ENCODE measurements around the gene ASTN2.

Gene ASTN2

DNA sequence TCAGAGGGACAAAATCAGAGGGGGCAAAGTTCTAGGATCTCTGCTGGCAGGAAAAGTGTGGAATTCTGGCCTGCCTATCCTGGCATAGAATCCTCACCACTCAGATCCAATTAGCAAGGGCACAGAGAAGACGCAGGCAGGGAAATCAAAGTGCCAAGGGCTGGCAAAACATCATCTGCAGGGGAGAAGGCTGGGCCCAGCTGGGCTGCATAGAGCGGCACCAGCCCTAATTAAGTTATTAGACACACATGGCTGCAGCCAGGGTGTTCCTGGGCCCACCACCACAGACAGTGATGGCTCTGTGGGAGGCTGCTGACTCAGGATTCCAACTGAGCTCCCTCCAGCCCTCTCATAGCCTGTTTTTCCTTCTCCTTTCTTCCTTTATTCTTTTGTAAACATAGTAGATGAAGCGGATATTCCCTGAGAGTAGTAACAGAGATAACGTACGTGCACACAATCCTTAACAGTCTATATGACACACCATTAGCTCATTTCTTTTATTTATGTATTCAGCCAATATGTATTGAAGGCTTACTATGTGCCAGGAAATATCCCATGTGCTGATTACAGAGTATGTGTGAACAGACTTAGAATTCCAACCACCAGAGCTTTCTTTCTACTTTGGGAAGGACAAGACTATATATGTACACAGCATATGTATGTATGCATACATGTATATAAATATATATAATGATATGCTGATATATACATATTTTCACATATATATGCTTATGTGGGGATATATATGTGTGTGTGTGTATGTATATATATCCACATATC is 236.1 kb downstream of the ASTN2 start:
- DNase-seq (ENCODE audit: low read depth in 2 of 2), result no peak

DNA sequence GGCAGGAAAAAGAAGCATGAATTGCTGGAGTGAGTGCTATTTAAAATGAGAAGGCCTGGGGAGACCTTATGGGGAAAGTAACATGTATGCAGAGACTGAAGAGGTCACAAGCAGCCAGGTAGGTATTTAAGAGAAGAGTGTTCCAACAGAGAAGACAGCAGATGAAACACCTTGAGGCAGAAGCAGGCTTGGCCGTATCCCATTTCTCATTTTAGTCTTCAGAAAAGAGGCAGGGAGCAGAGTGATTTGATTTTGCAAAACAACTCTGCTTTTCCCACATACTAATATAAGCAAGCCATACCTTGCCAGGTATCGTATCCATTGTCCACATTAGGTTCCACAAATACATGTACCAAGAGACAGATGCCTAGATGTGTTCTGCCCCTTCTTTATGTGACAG is 244.3 kb downstream of the ASTN2 start:
- DNase-seq (ENCODE audit: low read depth in 2 of 2), result no peak

DNA sequence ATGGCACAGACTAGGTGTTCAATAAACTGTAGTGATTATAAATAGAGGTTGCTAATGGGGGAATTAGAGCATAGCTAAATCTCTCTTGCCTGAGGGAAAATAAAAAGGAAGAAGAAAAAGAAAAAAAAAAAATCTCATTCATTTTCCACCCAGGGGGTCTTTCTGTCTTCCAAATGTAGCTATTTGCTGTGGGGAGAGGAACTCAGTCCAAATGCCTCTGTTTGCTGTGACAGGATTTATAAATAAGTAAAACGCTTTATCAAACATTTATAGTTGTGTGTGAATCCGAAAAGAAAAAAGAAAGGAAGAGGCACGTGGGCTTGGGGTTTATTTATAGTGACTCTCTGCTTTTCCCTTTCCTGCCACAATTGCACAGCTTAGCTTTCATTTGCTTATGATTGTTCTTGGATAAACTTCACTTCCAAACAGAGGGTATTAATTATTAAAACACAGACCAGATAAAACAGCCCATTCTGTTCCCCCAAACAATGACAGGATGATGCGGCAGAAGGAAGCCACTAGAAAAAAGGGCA is 245.7 kb downstream of the ASTN2 start:
- no peak for DNase-seq (ENCODE audit: low read depth in 2 of 2)

DNA sequence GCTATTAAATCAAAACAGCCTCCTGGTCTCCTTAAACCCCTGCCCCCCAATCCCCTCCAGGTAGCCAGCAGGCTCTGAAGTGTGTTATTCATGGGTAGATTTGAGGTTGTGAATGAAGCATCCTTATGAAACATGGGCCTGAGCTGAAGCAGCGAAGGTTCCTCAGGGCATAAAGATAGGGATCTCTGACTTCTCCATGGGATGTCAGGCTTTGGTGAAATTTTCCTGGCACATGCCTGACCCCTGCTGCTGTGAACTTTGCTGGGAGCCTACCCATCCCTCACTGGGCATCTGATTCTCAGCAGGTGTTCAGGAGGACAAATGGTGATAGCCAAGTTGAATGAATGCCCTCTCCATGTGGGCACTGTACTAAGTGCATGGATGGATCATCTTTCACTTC is 250.3 kb downstream of the ASTN2 start:
- DNase-seq (ENCODE audit: low read depth in 2 of 2), result no peak

DNA sequence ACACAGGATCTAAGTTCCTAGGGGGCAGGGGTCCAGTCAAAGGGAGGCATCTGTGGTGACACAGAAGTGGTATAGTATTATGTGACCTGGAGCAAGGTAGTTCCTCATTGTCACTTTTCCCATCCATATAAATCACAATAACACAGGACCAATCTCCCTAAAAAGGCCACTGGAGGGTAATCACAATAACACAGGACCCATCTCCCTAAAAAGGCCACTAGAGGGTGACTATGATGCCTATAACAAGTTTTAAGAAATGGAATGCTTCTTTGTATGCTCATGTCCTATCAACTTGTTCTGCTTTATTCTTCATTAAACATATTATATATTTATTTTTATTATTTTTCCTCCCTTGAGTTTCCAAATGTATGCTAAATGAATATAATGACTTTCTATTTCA is 254.6 kb downstream of the ASTN2 start:
- DNase-seq (ENCODE audit: low read depth in 2 of 2), result no peak

DNA sequence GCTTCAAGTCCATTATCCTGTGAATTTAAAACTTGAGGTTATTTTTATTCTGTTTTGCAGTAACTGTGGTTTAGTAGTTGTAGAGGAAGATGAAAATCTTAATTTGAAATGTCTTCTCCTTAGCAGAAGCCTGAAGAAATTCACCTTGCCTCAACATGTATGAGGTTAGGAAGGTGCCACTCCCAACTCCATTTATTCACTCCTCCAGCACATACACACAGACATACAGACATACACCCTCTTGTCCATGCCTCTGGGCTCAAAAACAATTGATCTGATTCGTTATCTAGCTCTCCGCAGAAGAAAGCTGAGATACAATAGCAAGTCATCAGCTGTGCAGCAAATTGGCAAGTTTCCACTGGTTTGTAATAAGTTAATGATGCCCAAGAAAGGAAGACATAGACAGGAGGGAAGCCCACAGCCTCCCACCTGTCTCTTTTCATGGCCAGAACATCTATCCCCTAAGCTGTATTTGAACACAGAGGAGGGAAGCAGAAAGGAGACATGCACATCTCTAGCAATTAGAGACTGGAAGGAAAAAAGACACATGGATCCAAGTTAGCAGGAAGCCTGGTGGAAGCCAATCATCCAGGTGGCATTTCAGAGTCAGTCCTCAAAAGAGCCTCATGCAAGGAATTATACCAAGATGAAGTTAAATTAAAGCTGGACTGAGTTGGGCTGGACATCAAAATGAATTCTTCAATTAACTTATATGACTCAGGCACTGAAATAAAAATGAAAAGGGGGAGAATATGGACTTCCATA is 257.9 kb downstream of the ASTN2 start:
- no peak for DNase-seq (ENCODE audit: low read depth in 2 of 2)

DNA sequence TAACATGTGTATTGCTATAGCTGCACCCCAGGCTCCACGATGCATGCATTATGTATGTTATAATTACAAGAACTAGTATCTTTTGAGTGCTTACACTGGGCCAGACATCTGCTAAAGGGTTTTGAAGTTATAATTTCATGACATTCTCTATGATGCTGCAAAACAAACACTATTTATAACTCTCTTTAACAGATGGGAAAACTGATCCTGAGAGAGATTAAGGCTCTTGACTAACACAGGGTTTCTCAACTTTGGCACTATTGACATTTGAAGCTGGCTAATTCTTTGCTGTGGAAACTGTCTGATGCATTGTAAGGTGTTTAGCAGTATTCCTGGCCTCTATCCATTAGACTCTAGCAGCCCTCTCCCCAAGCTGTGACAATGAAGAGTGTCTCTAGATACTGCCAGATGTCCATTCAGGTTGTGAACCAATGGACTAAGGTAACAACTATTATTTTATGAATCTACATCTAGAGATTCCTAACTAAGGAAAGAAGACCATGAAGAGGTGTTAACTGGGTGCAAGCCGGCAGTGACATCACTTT is 258.6 kb downstream of the ASTN2 start:
- no peak for DNase-seq (ENCODE audit: low read depth in 2 of 2)

DNA sequence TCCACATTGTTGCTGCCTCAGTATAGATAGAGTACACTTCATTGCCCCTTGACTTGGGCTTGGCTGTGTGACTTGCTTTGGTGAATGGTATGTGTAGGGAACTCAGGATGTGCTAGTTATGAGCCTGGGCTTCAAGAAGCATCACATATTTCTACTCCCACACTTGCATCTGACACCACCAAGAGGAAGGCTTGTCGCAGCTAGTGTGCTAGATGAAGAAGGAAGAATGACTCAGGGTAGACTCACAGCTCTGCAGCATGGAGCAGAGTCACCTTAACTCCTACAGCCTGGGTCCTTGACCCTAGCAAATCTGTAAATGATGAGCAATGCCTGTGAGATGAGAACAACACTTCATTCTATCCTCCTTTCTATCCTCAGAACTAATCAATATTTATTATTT is 261.8 kb downstream of the ASTN2 start:
- no peak for DNase-seq (ENCODE audit: low read depth in 2 of 2)

DNA sequence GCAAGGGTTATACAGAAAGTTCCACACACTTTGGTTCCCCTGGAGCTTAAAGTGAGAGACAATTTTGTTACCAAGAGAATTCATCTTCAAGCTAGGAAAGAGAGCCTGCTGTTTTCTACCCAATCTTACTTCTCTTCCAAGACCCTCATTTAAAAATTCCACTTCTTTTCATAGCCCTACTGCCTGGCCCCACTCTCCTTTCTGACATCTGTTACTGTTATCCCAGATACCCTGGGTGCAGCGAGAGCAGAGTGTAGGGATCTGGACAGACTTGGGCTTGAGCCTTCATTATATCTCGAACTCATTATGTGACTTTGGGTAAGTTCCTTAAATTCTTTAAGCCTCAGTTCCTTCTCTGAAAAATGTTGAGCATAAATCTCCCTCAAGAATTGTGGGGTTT is 263.1 kb downstream of the ASTN2 start:
- no peak for DNase-seq (ENCODE audit: low read depth in 2 of 2)

DNA sequence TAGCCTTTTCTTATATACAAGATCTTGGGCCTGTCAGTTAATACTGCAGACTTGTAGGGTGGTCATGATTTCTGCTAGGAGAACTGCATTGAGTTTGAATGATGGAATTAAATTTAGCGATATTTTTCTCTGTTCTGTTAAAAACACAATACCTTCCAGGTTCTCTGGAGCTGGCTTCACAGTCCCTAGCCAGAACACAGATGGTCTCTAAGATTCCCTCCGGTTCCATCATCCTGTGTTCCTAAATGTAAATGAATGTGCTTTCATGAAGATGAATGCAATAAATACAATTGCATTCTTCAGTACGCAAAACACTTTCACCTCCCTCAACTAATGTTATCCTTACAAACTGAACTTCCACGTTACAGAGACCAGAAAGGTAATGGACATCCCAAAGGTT is 264.9 kb downstream of the ASTN2 start:
- no peak for DNase-seq (ENCODE audit: low read depth in 2 of 2)

DNA sequence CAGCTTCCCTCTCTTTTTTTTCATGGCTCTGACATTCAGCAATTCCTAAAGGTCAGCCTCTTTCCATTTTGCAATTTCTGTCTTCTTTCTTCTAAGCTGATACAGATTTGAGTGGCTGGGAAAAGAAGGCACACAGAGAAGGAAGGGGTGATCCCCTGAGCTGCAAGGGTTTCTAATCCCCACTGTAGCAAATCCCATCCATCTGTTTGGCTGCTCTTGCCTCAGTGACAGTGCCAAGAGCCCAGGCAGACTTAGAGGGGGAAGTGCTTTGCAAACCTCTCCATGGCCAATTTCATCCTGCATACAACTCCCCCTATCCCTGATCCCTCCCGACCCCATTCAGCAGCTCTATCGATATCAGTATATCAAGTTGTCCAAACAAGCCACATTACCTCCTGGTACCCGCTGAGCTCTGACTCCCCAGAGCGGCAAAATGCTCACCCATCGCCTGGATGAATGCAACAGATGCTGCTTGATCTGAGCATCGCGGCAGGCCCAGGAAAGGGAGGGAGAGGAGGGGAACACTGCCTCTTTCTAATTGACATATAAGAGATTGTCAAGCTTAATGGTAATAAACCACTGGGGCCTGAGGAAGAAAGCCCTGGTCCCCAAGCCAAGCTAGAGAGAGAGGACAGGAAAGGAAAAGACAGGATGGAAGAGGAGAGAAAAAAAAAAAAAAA is 268.9 kb downstream of the ASTN2 start:
- DNase-seq (ENCODE audit: low read depth in 2 of 2), result no peak

DNA sequence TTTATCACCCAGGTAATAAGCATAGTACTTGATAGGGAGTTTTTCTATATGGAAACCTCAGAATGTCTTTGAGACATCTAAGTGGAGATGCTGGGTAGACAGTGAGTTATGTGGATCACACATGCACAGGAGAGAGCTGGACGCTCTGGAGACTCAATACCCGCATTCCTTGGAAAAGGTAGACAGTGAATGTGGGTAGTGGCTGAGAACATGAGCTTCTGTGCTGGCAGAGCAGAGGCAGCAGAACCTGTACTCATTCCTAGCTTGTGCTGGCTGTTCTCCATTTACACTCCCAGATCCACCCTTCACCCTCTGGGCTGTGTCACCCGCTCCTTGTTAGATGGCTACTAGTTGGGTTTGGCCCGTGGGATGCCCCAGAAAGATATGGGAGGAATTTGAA is 269.8 kb downstream of the ASTN2 start:
- DNase-seq (ENCODE audit: low read depth in 2 of 2), result no peak

DNA sequence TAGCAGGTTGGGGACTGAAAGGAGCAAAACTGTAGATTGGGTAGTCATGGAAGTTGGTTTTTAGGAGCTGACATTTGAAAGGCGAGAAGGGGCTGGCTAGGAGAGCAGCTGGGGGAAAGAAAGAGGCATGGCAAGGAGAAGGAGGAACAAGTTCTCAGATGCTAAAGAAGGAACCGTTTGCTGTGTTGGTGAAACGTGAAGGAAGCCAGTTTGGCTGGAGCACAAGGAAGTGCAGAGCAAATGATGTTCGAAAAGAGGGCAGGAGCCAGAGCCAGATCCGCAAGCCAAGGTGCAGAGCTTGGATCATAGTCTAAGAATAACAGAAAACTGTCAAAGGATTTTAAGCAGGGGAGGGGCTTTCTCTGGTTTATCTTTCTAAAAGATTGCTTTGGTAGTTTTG is 276.6 kb downstream of the ASTN2 start:
- no peak for DNase-seq (ENCODE audit: low read depth in 2 of 2)

DNA sequence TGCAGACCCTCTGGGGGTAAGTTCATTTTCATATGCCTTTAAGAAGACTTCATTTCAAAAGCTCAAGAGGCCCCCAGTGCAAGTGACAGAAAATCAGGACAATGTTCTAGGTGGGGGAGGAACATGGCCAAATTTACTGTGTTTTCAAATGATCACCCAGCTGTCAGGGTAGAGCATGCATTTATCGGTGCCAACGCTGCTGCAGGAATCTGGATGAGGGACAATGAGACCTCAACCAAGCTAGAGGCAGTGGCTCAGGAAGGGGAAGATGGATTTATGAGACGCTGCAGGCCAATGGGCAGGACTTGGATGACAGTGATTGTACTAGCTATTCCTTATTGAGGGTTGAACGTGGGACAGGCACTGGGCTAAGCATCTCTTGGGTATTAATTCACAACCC is 278.4 kb downstream of the ASTN2 start:
- no peak for DNase-seq (ENCODE audit: low read depth in 2 of 2)

DNA sequence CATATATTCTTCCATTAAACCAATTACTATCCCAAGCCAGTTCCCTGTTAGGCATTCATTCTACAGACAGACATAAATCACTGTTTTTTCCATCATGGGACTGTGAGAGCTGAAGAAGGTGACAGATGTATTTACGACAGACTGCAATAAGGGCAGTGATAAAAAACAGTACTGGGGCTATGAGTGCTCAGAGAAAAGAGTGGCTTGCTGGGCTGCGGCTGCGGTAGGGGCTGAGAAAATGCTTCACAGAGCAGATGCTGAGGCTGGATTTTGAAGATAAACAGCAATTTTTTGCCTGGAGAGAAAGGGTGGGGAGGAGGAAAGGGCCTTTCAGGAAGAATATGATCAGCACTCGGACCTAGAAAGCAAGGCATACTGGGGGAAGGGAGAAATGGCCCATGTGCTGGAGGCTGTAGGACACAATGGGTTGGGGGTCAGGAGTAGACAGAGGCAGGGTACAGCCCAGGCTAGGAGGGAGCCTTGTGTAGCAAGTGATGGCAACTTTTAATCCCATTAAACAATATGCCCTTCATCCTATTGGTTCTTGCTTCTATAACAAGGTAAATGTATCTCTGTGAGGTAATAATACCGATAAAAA is 279.3 kb downstream of the ASTN2 start:
- DNase-seq (ENCODE audit: low read depth in 2 of 2), result no peak

DNA sequence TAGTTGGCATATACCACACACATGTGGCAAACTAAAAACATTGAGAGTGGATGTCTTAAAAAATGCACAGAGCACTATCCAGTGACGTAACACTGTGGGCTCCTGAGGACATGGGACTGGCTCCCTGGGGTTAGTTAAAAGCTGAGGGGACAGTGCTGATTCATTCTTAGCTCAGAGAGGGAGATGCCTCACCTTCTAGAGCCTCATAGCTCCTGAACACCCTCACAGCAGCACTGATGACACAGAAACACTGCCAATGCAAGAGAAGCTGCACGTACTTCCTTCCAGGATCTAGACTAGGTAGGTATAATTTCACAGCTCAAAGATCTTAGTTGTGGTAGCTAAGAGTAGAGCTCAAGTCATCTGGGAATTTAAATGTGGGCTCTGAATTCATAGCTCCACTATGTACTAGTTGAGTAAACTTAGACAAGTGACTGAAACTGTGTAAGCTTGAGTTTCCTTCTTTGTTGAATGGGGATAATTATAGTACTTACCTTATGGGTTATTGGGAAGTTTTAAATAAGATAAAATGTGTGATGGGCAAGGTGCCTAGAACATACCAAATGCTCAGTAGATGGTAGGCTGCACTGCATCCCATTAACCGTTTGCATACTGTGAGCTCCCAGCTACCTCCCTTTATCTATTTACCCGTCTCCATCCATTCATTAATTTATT is 279.9 kb downstream of the ASTN2 start:
- no peak for DNase-seq (ENCODE audit: low read depth in 2 of 2)

DNA sequence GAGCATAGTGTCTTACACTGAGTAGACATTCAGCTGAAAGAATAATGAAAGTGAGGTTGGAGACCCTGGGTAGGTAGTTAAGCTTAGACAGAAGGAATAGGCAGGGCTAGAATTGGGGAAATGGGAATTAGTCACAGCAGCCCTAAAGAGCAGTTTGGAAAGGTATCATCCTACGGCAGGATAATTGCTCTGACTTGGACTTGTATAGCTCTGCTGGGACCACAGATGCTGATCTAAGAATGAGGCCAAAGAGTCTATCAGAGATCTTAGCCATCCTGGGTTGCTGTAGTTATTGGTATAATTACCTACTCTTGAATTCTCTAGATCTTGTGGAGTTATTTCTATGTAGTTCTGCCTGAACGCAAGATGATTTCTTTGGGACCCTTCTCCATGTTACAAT is 288.0 kb downstream of the ASTN2 start:
- no peak for DNase-seq (ENCODE audit: low read depth in 2 of 2)

DNA sequence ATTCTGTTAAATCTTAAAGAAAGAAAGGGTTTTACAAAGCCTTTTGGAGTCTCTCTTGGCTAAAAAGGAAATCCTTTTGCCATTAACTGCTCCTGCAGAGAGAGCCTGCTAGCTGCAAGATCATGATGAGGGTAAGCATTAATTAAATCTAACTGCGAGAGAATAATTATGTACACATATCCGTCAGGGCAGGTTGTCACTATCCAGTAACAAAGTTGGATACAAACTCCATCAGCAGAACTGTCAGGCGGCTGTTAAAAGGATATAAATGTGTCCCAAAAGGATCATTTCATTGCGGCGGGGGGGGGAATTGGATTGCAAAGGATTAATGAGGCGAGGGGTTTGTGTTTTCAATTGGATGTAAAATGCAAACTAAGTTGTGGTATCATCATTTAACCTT is 289.3 kb downstream of the ASTN2 start:
- DNase-seq (ENCODE audit: low read depth in 2 of 2), result no peak

DNA sequence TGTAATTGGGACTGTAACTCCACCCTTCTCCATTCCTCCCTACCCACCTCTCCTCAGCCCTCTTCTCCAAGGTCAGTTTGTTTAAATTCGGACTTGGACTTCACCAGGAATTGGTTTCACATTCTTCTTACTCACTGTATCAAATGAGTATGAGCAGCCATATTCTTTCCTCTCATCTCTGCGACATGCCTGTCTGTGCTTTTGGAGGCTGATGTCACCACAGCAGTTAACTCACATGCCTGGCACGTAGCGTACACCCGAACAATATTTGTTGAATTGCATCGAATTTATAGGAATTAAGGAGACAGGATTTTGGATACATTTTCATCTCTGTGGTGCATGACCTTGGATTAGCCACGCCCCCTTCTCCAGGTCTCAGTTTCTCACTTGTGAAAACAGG is 291.1 kb downstream of the ASTN2 start:
- DNase-seq (ENCODE audit: low read depth in 2 of 2), result no peak

DNA sequence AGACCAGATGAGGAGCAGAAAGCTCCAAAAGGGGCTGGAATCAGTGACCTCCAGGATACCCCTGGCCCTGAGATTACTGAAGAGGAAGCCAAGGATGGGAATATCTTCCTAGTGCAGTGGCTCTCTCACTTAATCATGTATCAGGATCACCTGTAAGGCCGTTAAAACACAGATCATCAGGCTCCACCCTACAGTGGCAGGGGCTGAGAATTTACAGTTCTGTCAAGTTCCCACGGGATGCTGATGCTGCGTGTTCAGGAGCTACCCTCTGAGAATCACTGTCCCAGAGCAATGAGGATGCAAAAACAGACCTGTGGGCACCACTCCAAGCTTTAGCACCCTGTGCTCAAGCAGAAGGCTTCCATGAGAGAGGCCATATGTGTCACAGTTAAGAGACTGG is 291.9 kb downstream of the ASTN2 start:
- no peak for DNase-seq (ENCODE audit: low read depth in 2 of 2)

DNA sequence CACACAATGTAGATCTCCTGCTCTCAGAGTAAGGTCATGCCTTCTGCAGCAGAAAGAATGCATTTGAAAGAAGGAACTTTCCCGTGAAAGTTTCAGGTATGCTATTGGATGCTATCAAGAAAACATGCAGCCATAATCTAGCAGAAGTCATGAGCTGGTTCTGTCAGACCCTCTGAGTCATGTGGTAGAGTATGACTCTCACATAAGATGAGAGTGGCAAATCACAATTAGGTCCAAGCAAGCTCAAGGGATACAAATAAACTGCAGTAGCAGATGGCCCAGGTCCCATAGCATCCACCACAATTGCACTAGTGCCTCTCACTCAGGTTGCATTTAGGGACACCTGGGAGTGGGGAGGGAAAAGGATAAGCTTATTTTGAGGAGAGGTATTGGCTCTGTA is 292.8 kb downstream of the ASTN2 start:
- no peak for DNase-seq (ENCODE audit: low read depth in 2 of 2)

Measured in stimulated activated CD8-positive, alpha-beta memory T cell treated with anti-CD3 and anti-CD28 coated beads, Interleukin-2, amount 100 ng/mL, for 48 hours (primary cell).